Stimulated activated CD4-positive, alpha-beta T cell treated with anti-CD3 and anti-CD28 coated beads, Interleukin-2, amount 100 ng/mL, for 24 hours (primary cell): ENCODE measurements around the gene RAB19.
"Not testable (repeated sequence)": the region's sequence is repeated elsewhere in the genome, so short reads cannot be mapped to it uniquely, and the experiment has no call there.

ENCODE experiments used
- DNase-seq, 2 donors: peaks; one replicate each; pipeline ENCODE4 v3.0.0-alpha.2; 2020

The RAB19 gene

GRCh38 chr7:140402178-140402835 is 1.6 kb upstream of the RAB19 start:
- no peak for DNase-seq

- no peak for DNase-seq
Measured at GRCh38 chr7:140404565-140405065, 757 bp downstream of the RAB19 start.

- DNase-seq = no peak
Measured at GRCh38 chr7:140415361-140415760, 11.5 kb downstream of the RAB19 start.

GRCh38 chr7:140415816-140416215 is 12.0 kb downstream of the RAB19 start:
- DNase-seq = not testable (repeated sequence)

GRCh38 chr7:140416560-140416959 is 12.7 kb downstream of the RAB19 start:
- DNase-seq = no peak

GRCh38 chr7:140417456-140418155 is 13.7 kb downstream of the RAB19 start:
- no peak for DNase-seq

- not testable (repeated sequence) for DNase-seq
Measured at GRCh38 chr7:140418156-140418472, 14.3 kb downstream of the RAB19 start.

- no peak for DNase-seq
Measured at GRCh38 chr7:140418653-140419052, 14.8 kb downstream of the RAB19 start.

GRCh38 chr7:140421521-140421920 is 17.7 kb downstream of the RAB19 start:
- DNase-seq = no peak

- DNase-seq = no peak
Measured at GRCh38 chr7:140423501-140423900, 19.6 kb downstream of the RAB19 start.

GRCh38 chr7:140425718-140426117 is 21.9 kb downstream of the RAB19 start:
- DNase-seq = no peak

GRCh38 chr7:140426130-140426529 is 22.3 kb downstream of the RAB19 start:
- DNase-seq = no peak

GRCh38 chr7:140433396-140433795 is 29.5 kb downstream of the RAB19 start:
- no peak for DNase-seq

GRCh38 chr7:140435252-140435895 is 31.5 kb downstream of the RAB19 start:
- DNase-seq = no peak

- DNase-seq = no peak
Measured at GRCh38 chr7:140439359-140439758, 35.5 kb downstream of the RAB19 start.

- no peak for DNase-seq
Measured at GRCh38 chr7:140440593-140440992, 36.7 kb downstream of the RAB19 start.

GRCh38 chr7:140441519-140441918 is 37.7 kb downstream of the RAB19 start:
- no peak for DNase-seq

- no peak for DNase-seq
Measured at GRCh38 chr7:140446467-140446866, 42.6 kb downstream of the RAB19 start.

GRCh38 chr7:140447841-140448240 is 44.0 kb downstream of the RAB19 start:
- no peak for DNase-seq

GRCh38 chr7:140448781-140449480 is 45.1 kb downstream of the RAB19 start:
- DNase-seq = no peak

- DNase-seq = no peak
Measured at GRCh38 chr7:140451716-140452115, 47.9 kb downstream of the RAB19 start.

GRCh38 chr7:140453273-140453672 is 49.4 kb downstream of the RAB19 start:
- DNase-seq = no peak
